ENCODE data around the gene NFIX. TPM values are rescaled to one million over a fixed set of nuclear protein-coding genes. Genes with fewer than 3 reads are reported as not detected.

The NFIX gene
- total and polyA plus RNA-seq, 9 donors: 30.3 to 256 (median 217) TPM

GRCh38 chr19:13011653-13012389, 16.5 kb downstream of the NFIX start:
- peaks cover 63% of the 10 kb centered on the region for H3K4me1 ChIP-seq (ENCODE audit: insufficient read depth)
- peak in 3 of 5 donors; percentile 52 to 59 (median 58) for DNase-seq

GRCh38 chr19:13012390-13012689, 17.1 kb downstream of the NFIX start:
- 44 to 67% (median 54%) methylated on average over 23 of the region's 23 CpGs for WGBS, 3 donors
- no peaks in the 10 kb centered on the region for H3K36me3 ChIP-seq
- H3K27ac ChIP-seq: peak overlapping the region; percentile 89 to 95
- no peak for TF ChIP-seq POLR2A (IDR thresholded peaks at IDR 0.05)
- TF ChIP-seq EP300 (IDR thresholded peaks at IDR 0.05): no peak
- TF ChIP-seq, protein P1, sequence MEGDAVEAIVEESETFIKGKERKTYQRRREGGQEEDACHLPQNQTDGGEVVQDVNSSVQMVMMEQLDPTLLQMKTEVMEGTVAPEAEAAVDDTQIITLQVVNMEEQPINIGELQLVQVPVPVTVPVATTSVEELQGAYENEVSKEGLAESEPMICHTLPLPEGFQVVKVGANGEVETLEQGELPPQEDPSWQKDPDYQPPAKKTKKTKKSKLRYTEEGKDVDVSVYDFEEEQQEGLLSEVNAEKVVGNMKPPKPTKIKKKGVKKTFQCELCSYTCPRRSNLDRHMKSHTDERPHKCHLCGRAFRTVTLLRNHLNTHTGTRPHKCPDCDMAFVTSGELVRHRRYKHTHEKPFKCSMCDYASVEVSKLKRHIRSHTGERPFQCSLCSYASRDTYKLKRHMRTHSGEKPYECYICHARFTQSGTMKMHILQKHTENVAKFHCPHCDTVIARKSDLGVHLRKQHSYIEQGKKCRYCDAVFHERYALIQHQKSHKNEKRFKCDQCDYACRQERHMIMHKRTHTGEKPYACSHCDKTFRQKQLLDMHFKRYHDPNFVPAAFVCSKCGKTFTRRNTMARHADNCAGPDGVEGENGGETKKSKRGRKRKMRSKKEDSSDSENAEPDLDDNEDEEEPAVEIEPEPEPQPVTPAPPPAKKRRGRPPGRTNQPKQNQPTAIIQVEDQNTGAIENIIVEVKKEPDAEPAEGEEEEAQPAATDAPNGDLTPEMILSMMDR (IDR thresholded peaks at IDR 0.05): no peak
- H3K4me1 ChIP-seq (ENCODE audit: insufficient read depth): peaks cover 59% of the 10 kb centered on the region
- intact Hi-C loops (cut with DNase I): no loop called here
- H3K27me3 ChIP-seq: no peaks in the 10 kb centered on the region
- H3K4me3 ChIP-seq: peak overlapping the region; percentile 46
- no peaks in the 10 kb centered on the region for H3K9me3 ChIP-seq
- DNase-seq: peak in 1 of 5 donors; percentile 54

More at GRCh38 chr19:13011653-13012389, 16.5 kb downstream of the NFIX start:
- Histone ChIP-seq H3K27me3 (no peaks in the 10 kb centered on the region), H3K4me3 (peak overlapping the region; percentile 46), H3K27ac (peak overlapping the region; percentile 89 to 95), H3K9me3 (no peaks in the 10 kb centered on the region), H3K36me3 (no peaks in the 10 kb centered on the region)
- TF ChIP-seq, protein P1 (IDR thresholded peaks at IDR 0.05): no peak
- TF ChIP-seq POLR2A (IDR thresholded peaks at IDR 0.05) (no peak), EP300 (IDR thresholded peaks at IDR 0.05) (no peak)
- intact Hi-C loops (cut with DNase I): no loop called here
- 67 to 80% (median 77%) methylated on average over 52 to 54 of the region's 54 CpGs for WGBS, 3 donors

- TF ChIP-seq EP300 (IDR thresholded peaks at IDR 0.05): no peak
- TF ChIP-seq, protein P1 (IDR thresholded peaks at IDR 0.05): no peak
- peak; percentile 32 for TF ChIP-seq POLR2A (IDR thresholded peaks at IDR 0.05)
- WGBS, 3 donors: 8 to 16% (median 13%) methylated on average over 50 to 52 of the region's 52 CpGs
Observed at GRCh38 chr19:13012690-13013608, 17.7 kb downstream of the NFIX start.

GRCh38 chr19:13013649-13014048, 18.4 kb downstream of the NFIX start:
- Histone ChIP-seq H3K4me1 (ENCODE audit: insufficient read depth) (peaks cover 56% of the 10 kb centered on the region), H3K9me3 (no peaks in the 10 kb centered on the region), H3K27me3 (no peaks in the 10 kb centered on the region), H3K4me3 (peak overlapping the region; percentile 46), H3K27ac (peak overlapping the region; percentile 89 to 95), H3K36me3 (no peaks in the 10 kb centered on the region)
- TF ChIP-seq POLR2A (IDR thresholded peaks at IDR 0.05) (no peak), EP300 (IDR thresholded peaks at IDR 0.05) (no peak)
- TF ChIP-seq, protein P1 (IDR thresholded peaks at IDR 0.05): peak in 1 of 3 donors; percentile 21
- intact Hi-C loops (cut with DNase I): no loop called here
- DNase-seq: peak in 3 of 5 donors; percentile 51 to 60 (median 57)
- WGBS, 3 donors: 6 to 12% (median 7%) methylated on average over 20 of the region's 20 CpGs

More at GRCh38 chr19:13012690-13013608, 17.7 kb downstream of the NFIX start:
- Histone ChIP-seq H3K9me3 (no peaks in the 10 kb centered on the region), H3K4me1 (ENCODE audit: insufficient read depth) (peaks cover 59% of the 10 kb centered on the region), H3K4me3 (peak overlapping the region; percentile 46), H3K27ac (peak overlapping the region; percentile 89 to 95), H3K27me3 (no peaks in the 10 kb centered on the region), H3K36me3 (no peaks in the 10 kb centered on the region)
- intact Hi-C loops (cut with DNase I): no loop called here
- peak; percentile 80 to 88 (median 87) for DNase-seq

All from ovary (tissue), 9 donors.